HG03378 (cell line): ENCODE measurements around the gene ZKSCAN7.
"Not testable (repeated sequence)": the region's sequence is repeated elsewhere in the genome, so short reads cannot be mapped to it uniquely, and the experiment has no call there.

Source experiments
- ATAC-seq: cut with Tn5 transposase; IDR thresholded peaks from one replicate; pipeline ENCODE4 v1.9.1; 2021; ENCODE audit warnings: mild to moderate bottlenecking, moderate library complexity; ENCODE audit not compliant: unreplicated experiment

The ZKSCAN7 gene

GRCh38 chr3:44554626-44555592 is at the start of gene ZKSCAN7:
ZKSCAN7 (plus strand) TSS chr3:44555193; CDS start chr3:44557048, 1,855 bp downstream.
- no peak for ATAC-seq

GRCh38 chr3:44506556-44506955 is 48.4 kb upstream of the ZKSCAN7 start:
- ATAC-seq = no peak

GRCh38 chr3:44506961-44507360 is 48.0 kb upstream of the ZKSCAN7 start:
- no peak for ATAC-seq

GRCh38 chr3:44509393-44509921 is 45.5 kb upstream of the ZKSCAN7 start:
- ATAC-seq = no peak

- ATAC-seq = no peak
Measured at GRCh38 chr3:44510000-44510368, 45.0 kb upstream of the ZKSCAN7 start.

- no peak for ATAC-seq
Measured at GRCh38 chr3:44511238-44511566, 43.8 kb upstream of the ZKSCAN7 start.

- no peak for ATAC-seq
Measured at GRCh38 chr3:44513513-44513912, 41.5 kb upstream of the ZKSCAN7 start.

- no peak for ATAC-seq
Measured at GRCh38 chr3:44516230-44516629, 38.8 kb upstream of the ZKSCAN7 start.

- ATAC-seq = no peak
Measured at GRCh38 chr3:44518782-44519156, 36.2 kb upstream of the ZKSCAN7 start.

GRCh38 chr3:44521721-44522120 is 33.3 kb upstream of the ZKSCAN7 start:
- ATAC-seq = no peak

- ATAC-seq = no peak
Measured at GRCh38 chr3:44522494-44522933, 32.5 kb upstream of the ZKSCAN7 start.

- no peak for ATAC-seq
Measured at GRCh38 chr3:44525060-44525459, 29.9 kb upstream of the ZKSCAN7 start.

- ATAC-seq = no peak
Measured at GRCh38 chr3:44529927-44530326, 25.1 kb upstream of the ZKSCAN7 start.

GRCh38 chr3:44530911-44531310 is 24.1 kb upstream of the ZKSCAN7 start:
- no peak for ATAC-seq

GRCh38 chr3:44534659-44535058 is 20.3 kb upstream of the ZKSCAN7 start:
- not testable (repeated sequence) for ATAC-seq

- ATAC-seq = no peak
Measured at GRCh38 chr3:44535364-44535763, 19.6 kb upstream of the ZKSCAN7 start.

- ATAC-seq = not testable (repeated sequence)
Measured at GRCh38 chr3:44544811-44545210, 10.2 kb upstream of the ZKSCAN7 start.

- no peak for ATAC-seq
Measured at GRCh38 chr3:44555723-44556122, 730 bp downstream of the ZKSCAN7 start.

- no peak for ATAC-seq
Measured at GRCh38 chr3:44557074-44557473, 2.1 kb downstream of the ZKSCAN7 start.

- ATAC-seq = no peak
Measured at GRCh38 chr3:44561076-44561475, 6.1 kb downstream of the ZKSCAN7 start.

- ATAC-seq = no peak
Measured at GRCh38 chr3:44562147-44562546, 7.2 kb downstream of the ZKSCAN7 start.

GRCh38 chr3:44568561-44568960 is 13.6 kb downstream of the ZKSCAN7 start:
- ATAC-seq = no peak
